Spleen (tissue), 11 donors: ENCODE data around the gene PEA15. TPM values are rescaled to one million over a fixed set of nuclear protein-coding genes. Genes with fewer than 3 reads are reported as not detected.

Experiments
- DNase-seq: peaks from one replicate; pipeline ENCODE4 v3.0.0-alpha.2; 2020
- H3K27ac ChIP-seq, 8 donors: fragments of 200-600 bp; sonication (generic) in 7 of 8; 1 replicate in 4 of 8; 2 replicates in 4 of 8; pipeline versions ENCODE4 v1.5.0 to v1.8.0; 2016 to 2021; ENCODE audit warnings: inconsistent platforms in 4 of 8, mild to moderate bottlenecking in 4 of 8, moderate library complexity in 1 of 8
- H3K27me3 ChIP-seq, 7 donors: fragments of 200-600 bp; sonication (generic) in 6 of 7; replicated peaks in 1 of 7; 1 replicate in 4 of 7; 2 replicates in 3 of 7; pipeline versions ENCODE4 v1.5.0 to v1.8.0; 2016 to 2021; ENCODE audit warnings: inconsistent platforms in 3 of 7, mild to moderate bottlenecking in 1 of 7
- H3K36me3 ChIP-seq, 6 donors: fragments of 200-600 bp; sonication (generic) in 5 of 6; 1 replicate in 4 of 6; 2 replicates in 2 of 6; pipeline versions ENCODE4 v1.5.0 to v1.8.0; 2016 to 2021; ENCODE audit warnings: inconsistent platforms in 2 of 6
- H3K4me1 ChIP-seq, 6 donors: fragments of 200-600 bp; sonication (generic) in 5 of 6; 1 replicate in 3 of 6; 2 replicates in 3 of 6; pipeline versions ENCODE4 v1.5.0 to v1.8.0; 2016 to 2021; ENCODE audit warnings: inconsistent platforms in 3 of 6
- H3K4me3 ChIP-seq, 8 donors: fragments of 200-600 bp; sonication (generic) in 7 of 8; 1 replicate in 4 of 8; 2 replicates in 4 of 8; pipeline versions ENCODE4 v1.5.0 to v1.8.0; 2016 to 2021; ENCODE audit warnings: inconsistent platforms in 4 of 8, mild to moderate bottlenecking in 4 of 8, moderate library complexity in 2 of 8
- H3K9me3 ChIP-seq, 8 donors: fragments of 200-600 bp; sonication (generic) in 7 of 8; 1 replicate in 4 of 8; 2 replicates in 4 of 8; pipeline versions ENCODE4 v1.5.0 to v1.8.0; 2016 to 2021; ENCODE audit warnings: inconsistent platforms in 4 of 8
- POLR2A ChIP-seq, 3 donors: fragments of 450-650 bp; IDR thresholded peaks; one replicate each; pipeline ENCODE4 v1.5.1; 2017; ENCODE audit warnings: antibody characterized with exemption in 3 of 3, mild to moderate bottlenecking in 1 of 3
- POLR2AphosphoS5 ChIP-seq, 3 donors: sonication (generic); formaldehyde crosslinking; IDR thresholded peaks; one replicate each; pipeline ENCODE4 v1.5.1; 2017; ENCODE audit warnings: antibody characterized with exemption in 3 of 3
- WGBS, 5 donors: extraction: QIAGEN DNeasy Blood & Tissue Kit in 3 of 5; methylation state at CpG; one replicate each; pipeline versions ENCODE4 v1.1.5 to v1.1.7; 2013 to 2018; 5-methylcytosine and 5-hydroxymethylcytosine counted together
- intact Hi-C: fragments of 100-400 bp; cut with DNase I; formaldehyde crosslinking; loops from one replicate; pipeline ENCODE4 v1.15.0; 2023; ENCODE audit warnings: low total_unique reads
- polyA plus RNA-seq, 3 donors: library from polyadenylated mRNA; stranded (reverse); fragments of 200-250 nt; gene quantifications; one replicate each; pipeline ENCODE4 v1.2.1, GENCODE V29; 2013
- total RNA-seq, 7 donors: library from RNA; depleted of rRNA in 3 of 7; stranded (reverse); fragments of >200 nt in 3 of 7; fragmentation: NEBNext Ultra II Directional in 4 of 7; extraction: Animal tissue kit (Norgen Biotek cat#: 25700) in 4 of 7; gene quantifications; one replicate each; pipeline versions ENCODE4 v1.1.0 to v1.2.1, GENCODE V29; 2016 to 2021
- TF ChIP-seq, protein P1 (sequence below), 11 experiments: fragments of 200-600 bp in 7 of 11; fragments of 450-650 bp in 4 of 11; sonication (generic) in 4 of 11; IDR thresholded peaks in 8 of 11; conservative IDR thresholded peaks in 3 of 11; 1 replicate in 7 of 11; 2 replicates in 4 of 11; pipeline versions ENCODE4 v1.4.0 to v1.8.0; 2016 to 2021; ENCODE audit warnings: antibody characterized with exemption in 11 of 11, inconsistent platforms in 4 of 11, mild to moderate bottlenecking in 1 of 11
- donor health status: healthy with polysubstance abuse.
- donor health status: DM: no; HTN: no; CAD: no; lungs with moderate emphysema.
- donor health status: DM: no; HTN: no; CAD: no.
- donor health status: Bipolar disorder and iron deficiency.
- donor health status: healthy.
- donor health status: DM: no; HTN: no; CAD: no.
- donor health status: DM: yes; HTN: yes; CAD: no.

The PEA15 gene
- total and polyA plus RNA-seq, 10 donors = 73.4 to 167 (median 106) TPM

DNA sequence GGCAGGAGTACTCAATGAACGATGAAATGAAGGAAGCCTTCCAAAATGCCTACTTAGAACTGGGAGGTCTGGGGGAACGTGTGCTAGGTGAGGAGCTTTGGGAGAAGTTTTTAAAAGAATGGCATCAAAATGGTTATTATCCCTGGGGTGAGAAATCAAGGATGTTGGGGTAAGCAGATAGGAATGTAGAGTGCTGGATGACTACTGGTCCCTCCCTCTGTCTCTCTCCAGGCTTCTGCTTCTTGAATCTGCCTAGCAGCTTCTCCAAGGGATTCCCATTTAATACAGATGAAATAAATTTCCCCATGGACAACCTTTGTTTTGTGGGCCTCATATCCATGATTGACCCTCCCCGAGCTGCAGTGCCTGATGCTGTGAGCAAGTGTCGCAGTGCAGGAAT is 33.8 kb upstream of the PEA15 start:
- H3K4me1 ChIP-seq = peaks cover 3 to 22% (median 12%) of the 10 kb centered on the region in 6 donors
- H3K9me3 ChIP-seq = no peaks in the 10 kb centered on the region
- TF ChIP-seq POLR2AphosphoS5 (IDR thresholded peaks at IDR 0.05) = no peak
- TF ChIP-seq, protein P1, sequence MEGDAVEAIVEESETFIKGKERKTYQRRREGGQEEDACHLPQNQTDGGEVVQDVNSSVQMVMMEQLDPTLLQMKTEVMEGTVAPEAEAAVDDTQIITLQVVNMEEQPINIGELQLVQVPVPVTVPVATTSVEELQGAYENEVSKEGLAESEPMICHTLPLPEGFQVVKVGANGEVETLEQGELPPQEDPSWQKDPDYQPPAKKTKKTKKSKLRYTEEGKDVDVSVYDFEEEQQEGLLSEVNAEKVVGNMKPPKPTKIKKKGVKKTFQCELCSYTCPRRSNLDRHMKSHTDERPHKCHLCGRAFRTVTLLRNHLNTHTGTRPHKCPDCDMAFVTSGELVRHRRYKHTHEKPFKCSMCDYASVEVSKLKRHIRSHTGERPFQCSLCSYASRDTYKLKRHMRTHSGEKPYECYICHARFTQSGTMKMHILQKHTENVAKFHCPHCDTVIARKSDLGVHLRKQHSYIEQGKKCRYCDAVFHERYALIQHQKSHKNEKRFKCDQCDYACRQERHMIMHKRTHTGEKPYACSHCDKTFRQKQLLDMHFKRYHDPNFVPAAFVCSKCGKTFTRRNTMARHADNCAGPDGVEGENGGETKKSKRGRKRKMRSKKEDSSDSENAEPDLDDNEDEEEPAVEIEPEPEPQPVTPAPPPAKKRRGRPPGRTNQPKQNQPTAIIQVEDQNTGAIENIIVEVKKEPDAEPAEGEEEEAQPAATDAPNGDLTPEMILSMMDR (IDR thresholded peaks at IDR 0.05 in 8 of 11, conservative IDR thresholded peaks at IDR 0.05 in 3 of 11) = no peak
- TF ChIP-seq POLR2A (IDR thresholded peaks at IDR 0.05) = no peak
- no peak overlapping the region for H3K27ac ChIP-seq
- H3K4me3 ChIP-seq = no peak overlapping the region
- no peaks in the 10 kb centered on the region for H3K27me3 ChIP-seq
- H3K36me3 ChIP-seq = no peaks in the 10 kb centered on the region
- WGBS, 5 donors = 89 to 94% (median 93%) methylated on average over 4 of the region's 4 CpGs
- no peak for DNase-seq
- intact Hi-C loops = no loop called here

DNA sequence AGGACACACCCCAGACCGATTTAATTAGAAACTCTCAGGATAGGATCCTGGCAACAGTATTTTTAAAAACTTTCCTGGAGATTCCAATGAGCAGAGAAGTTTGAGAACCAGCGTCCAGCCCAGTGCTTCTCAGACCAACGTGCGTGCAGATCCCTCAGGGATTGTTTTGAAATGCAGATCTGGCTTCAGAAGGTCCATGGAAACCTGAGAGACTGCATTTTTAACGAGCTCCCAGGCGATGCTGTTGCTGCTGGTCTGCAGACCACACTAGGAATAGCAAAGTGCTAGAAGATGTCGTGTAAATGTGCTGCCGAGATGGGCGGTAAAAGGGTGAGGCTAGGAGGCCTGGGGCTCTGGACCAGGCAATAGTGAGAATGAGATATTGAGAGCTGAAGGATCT is 33.2 kb upstream of the PEA15 start:
- H3K4me1 ChIP-seq = peaks cover 3 to 17% (median 12%) of the 10 kb centered on the region in 6 donors
- WGBS, 5 donors = 69 to 80% (median 77%) methylated on average over 9 of the region's 9 CpGs
- TF ChIP-seq POLR2A (IDR thresholded peaks at IDR 0.05) (no peak), POLR2AphosphoS5 (IDR thresholded peaks at IDR 0.05) (no peak)
- TF ChIP-seq, protein P1 (IDR thresholded peaks at IDR 0.05 in 8 of 11, conservative IDR thresholded peaks at IDR 0.05 in 3 of 11) = no peak
- intact Hi-C loops = no loop called here
- no peak overlapping the region for H3K27ac ChIP-seq
- no peak overlapping the region for H3K4me3 ChIP-seq
- no peak for DNase-seq
- no peaks in the 10 kb centered on the region for H3K9me3 ChIP-seq
- H3K27me3 ChIP-seq = no peaks in the 10 kb centered on the region
- no peaks in the 10 kb centered on the region for H3K36me3 ChIP-seq

DNA sequence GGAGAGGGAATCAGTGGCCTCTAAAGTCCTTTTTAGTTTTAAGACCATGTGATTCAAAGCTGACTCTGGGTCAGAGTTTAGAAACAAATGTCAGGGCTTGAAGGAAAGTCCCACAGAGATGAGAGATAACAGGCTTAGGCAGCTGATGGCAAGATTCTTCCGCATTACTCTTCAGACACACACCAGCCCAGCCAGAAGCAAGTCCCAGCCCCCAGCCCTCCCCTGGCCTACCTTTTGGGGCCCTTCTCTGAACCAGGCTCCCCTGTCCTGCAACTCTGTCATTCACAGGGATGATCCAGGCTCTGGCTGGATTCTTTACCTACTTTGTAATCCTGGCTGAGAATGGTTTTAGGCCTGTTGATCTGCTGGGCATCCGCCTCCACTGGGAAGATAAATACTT is 28.0 kb upstream of the PEA15 start:
- 80 to 97% (median 91%) methylated on average over 2 of the region's 2 CpGs for WGBS, 5 donors
- H3K4me1 ChIP-seq = no peaks in the 10 kb centered on the region
- no peaks in the 10 kb centered on the region for H3K27me3 ChIP-seq
- no peak overlapping the region for H3K27ac ChIP-seq
- no peaks in the 10 kb centered on the region for H3K9me3 ChIP-seq
- TF ChIP-seq POLR2AphosphoS5 (IDR thresholded peaks at IDR 0.05) = no peak
- no peak for TF ChIP-seq POLR2A (IDR thresholded peaks at IDR 0.05)
- TF ChIP-seq, protein P1 (IDR thresholded peaks at IDR 0.05 in 8 of 11, conservative IDR thresholded peaks at IDR 0.05 in 3 of 11) = no peak
- intact Hi-C loops = no loop called here
- DNase-seq = no peak
- H3K36me3 ChIP-seq = no peaks in the 10 kb centered on the region
- H3K4me3 ChIP-seq = no peak overlapping the region

DNA sequence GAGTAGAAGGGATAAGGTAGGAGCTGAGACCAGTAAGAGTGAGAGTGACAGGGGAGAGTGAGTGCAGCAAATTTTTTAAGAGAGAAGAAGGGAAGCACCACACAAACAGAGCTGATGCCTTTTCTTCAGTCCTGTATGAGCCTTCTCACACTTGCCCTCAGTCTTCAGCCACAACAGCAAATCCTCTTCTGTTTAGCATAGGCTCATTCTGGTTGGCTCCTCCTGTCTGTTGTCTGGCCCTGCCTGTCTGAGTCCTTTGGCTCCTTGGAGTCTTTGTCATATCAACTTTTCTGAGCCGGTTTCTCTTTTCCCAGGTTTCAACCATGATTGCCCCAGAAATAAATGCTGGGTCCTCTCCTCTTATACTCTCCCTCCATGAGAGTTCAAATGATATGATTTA is 27.5 kb upstream of the PEA15 start:
- Histone ChIP-seq H3K4me3 (no peak overlapping the region), H3K4me1 (no peaks in the 10 kb centered on the region), H3K27ac (no peak overlapping the region), H3K36me3 (no peaks in the 10 kb centered on the region), H3K27me3 (no peaks in the 10 kb centered on the region), H3K9me3 (no peaks in the 10 kb centered on the region)
- TF ChIP-seq, protein P1 (IDR thresholded peaks at IDR 0.05 in 8 of 11, conservative IDR thresholded peaks at IDR 0.05 in 3 of 11) = no peak
- TF ChIP-seq POLR2AphosphoS5 (IDR thresholded peaks at IDR 0.05) = no peak
- no peak for TF ChIP-seq POLR2A (IDR thresholded peaks at IDR 0.05)
- 84 to 100% (median 89%) methylated on average over 1 of the region's 1 CpG for WGBS, 5 donors
- DNase-seq = no peak
- intact Hi-C loops = no loop called here
